ENCODE measurements around the gene KDM4C. TPM values are rescaled to one million over a fixed set of nuclear protein-coding genes. Genes with fewer than 3 reads are reported as not detected.

Gene KDM4C
- total RNA-seq, 1 donor from 2014 or later: 46.0 TPM

DNA sequence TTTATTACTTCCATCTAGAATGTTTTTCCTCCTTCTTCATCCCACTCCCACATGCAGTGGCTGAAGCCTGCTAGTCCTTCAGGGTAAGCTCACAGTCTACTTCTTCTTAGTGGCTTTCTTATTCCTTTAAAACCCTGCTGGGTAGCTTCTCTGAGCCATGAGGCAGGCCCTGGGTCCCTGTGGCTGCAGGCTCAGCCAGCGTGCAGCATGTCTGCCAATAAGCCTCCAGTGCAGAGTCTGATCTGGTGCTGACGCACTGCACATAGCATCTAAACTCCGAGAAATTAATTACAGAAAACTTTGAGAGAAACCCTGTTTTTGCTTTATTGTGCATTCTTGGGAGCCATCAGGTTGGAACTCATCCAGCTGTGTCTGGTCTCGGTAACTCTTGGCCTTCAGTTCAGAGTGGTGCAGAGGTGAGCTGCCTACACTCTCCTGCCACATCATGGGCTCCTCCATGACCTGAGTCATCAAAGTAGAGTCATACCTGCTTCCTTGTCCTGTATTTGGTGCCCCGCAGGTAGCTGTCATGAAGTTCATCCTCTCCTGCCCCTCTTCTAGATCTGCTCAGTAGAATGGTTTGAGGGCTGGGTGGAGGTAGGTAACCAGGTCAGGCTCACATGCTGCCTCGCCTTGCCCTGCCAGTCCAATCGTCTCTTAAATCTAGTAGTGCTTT lies 339.4 kb downstream of the KDM4C start:
- DNase-seq (ENCODE audit: low spot score): peak; percentile 3

DNA sequence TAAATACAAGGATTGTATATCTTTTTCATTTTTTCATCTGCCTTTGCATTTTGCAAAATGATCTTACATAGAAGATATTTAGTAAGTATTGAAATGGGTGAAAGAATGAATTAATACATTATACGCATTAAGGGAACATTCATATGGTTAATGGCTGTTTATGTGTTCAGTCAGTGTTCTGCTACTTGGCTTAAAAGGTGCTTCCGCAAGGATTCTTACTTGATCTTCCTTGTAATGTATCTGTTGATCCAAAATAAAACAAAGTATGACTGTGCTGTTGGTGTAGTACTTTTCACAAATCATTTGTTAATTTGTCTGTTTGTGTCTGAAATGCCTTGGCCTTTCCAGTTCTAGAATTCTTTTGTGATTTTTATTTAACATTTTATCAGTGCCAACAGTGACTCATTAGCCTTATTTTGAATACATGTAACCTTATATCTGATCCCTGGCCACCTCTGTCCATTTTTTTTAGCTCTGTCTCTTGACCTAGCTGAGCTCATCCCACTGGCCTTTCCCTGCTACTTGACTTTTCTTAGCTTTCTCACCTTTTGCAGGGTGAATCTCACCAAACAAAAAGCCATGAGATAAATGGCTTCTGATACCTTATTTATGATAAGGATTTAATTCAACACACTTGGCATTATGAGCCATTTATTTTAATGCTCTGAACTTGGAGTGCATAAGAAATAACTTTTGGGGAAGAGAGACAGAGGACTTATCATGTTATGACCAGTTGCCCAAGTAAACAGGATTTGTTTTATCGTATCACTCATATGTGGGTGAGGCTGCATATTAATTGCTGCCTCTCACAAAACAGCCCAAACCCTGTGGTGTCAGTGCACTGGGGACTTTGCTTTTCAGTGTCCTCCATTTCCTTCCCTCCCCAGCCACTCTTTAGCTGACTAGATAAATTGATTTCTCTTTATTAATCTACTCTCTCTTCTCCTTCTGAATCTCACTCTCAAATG lies 340.3 kb downstream of the KDM4C start:
- DNase-seq (ENCODE audit: low spot score): no peak

DNA sequence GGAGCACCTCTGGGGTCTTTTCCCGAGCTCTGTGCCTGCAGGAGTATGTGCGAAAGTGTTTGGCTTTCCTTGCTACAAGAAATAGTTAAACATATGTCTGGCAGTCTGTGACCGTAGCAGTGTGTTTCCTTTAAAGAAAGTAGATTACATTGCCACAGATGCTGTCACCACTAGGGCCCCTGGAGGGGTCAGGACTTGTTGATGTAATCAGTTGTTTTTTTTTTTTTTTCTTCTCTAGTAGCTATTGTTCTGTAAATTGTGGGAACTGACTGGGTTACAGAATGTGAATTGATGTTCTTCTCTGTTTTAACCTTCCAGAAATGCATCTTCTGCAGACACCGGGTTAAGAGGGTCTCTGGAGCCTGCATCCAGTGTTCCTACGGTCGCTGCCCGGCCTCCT lies 345.6 kb downstream of the KDM4C start:
- DNase-seq (ENCODE audit: low spot score): no peak

DNA sequence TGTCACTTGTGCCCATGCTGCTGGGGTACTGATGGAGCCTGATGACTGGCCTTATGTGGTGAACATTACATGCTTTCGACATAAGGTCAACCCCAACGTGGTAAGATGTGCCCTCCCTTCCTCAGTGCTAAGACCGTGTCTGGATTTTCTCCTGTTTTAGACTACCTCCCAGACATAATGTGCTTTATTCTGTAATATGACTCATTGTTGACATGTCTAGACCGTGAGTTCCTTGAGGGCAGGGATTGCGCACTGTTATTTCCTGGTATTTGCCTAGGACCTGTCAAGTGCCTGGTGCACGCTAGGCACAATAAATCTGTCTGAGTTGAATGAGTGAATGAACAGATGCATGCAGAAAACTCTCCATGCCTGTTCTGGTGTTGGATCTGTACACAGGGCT lies 346.0 kb downstream of the KDM4C start:
- DNase-seq (ENCODE audit: low spot score): no peak

DNA sequence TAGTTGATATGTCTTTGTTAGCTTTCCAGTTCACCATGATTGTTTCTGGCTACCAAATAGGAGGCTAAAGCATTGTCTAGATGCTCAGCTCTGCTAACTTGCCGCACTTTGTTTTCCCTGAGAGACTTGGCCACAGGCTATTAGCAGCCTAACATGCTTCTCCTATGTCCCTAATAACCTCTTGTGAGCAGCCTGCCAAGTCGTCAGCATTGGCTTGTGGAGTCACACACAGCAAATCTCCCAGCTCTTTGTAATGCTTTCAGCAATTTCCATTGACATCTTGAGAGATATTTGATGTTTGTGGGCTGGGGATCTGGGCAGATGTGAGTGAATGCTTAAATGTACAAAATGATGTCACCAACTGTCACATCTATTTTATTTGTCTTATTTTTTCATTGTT lies 346.9 kb downstream of the KDM4C start:
- DNase-seq (ENCODE audit: low spot score): no peak

DNA sequence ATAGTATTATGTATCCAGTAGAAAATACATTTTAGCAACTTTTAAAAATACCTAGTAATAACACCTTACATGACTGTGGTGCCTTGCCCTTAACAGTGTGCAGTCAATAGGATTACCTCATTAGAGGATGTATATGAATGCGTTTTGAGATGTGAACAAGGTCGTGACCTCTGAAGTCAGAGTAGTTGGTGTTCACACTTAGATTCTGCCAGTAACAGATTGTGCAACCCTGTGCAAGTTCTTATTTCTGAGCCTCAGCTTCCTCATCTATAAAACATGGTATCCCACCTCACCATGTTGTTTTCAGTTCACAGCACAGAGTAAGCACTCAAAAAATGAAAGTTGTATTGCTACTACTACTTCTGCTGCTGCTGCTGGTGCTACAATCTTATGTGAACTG lies 347.3 kb downstream of the KDM4C start:
- DNase-seq (ENCODE audit: low spot score): no peak

DNA sequence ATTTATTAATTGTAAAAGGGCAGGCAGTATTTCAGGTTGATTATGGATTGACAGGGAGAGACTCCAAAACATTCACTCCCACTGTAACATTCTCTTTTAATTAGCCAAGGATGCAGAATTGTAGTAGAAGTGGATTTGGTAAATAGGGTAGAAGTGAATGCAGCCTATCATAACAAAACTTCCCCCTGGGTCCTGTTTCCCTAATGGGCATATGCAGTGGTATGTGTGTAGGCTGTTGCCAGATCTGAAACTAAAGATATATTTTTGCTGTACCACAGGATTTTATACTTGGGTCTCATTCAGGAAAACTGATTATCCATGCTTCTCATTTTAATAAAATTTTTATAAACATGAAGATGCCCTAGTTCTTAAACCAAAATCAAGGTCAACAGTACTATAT lies 351.2 kb downstream of the KDM4C start:
- no peak for DNase-seq (ENCODE audit: low spot score)

DNA sequence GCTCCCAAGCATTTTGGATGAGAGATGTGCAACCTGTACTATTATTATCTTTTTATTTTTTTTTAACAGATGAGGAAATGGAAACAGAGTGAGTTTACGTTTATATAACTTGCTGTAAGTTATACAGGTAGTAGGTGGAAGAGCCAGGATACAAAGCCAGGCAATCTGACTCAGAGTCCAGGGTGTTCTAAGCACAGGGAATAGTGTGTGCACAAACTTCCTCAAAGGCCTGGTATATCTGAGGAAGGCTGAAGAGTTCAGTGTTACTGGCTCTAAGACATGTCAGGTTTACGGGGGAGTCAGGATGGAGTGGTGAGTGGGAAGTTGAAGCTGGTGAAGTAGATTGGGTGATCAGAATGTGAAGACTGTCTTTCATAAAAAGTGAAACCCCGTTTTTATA lies 353.6 kb downstream of the KDM4C start:
- DNase-seq (ENCODE audit: low spot score): no peak

DNA sequence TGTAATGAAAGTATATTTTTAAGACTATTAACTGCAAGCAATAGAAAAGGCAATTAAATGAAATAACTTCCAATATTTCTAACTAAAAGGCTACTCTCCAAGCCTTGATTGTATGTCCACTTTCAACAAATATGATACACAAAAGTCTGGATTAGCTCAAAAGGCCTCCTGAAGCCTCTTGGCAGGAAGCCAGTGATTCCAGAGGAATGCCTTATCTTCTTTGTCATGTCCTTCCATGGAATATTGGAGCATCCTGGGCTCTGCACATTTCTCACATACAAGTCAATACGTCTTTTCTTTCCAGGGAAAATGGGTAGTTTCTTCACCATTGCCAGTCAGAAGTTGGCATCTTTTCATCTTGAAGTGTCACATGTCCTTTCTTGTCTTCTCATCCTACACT lies 357.8 kb downstream of the KDM4C start:
- DNase-seq (ENCODE audit: low spot score): no peak

DNA sequence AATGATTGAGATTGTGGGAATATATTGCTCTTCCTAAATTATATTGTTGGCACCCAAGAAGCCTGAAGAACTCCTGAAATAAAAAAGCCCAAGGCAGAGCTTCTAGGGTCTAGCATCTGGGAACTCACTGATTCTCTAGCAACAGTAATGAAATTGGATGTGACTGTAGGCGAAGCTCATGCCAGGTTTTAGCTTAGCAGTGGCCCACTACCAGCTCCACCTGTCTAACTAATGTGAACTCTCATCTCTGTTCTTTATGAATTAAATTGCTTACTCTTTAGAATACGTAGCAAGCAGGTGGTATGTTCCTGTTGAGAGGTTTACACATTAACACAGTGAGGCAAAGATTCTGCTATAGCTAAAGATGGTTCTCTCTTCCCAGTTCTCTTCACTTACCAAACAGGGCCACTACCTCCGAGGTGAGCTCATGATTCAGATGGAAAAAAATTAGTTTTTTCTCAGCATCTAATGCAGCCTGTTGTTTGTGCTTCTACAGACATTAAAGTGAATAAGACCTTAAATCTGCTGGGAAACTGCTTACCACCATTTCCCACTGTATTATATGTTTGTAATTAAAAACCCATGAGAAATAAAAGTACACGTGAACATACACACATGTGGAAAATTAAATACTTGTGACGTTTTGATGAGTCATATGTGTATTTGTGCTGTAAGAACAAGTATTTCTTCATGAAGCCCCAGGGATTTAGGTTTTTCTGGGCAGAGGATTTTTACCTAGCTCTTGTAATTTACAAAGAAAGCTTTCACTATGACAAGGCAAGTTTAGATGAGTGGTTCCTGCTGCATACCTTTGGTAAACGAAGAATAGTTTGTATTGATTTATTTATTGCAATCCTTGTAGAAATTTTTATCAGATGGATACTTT lies 360.1 kb downstream of the KDM4C start:
- no peak for DNase-seq (ENCODE audit: low spot score)

DNA sequence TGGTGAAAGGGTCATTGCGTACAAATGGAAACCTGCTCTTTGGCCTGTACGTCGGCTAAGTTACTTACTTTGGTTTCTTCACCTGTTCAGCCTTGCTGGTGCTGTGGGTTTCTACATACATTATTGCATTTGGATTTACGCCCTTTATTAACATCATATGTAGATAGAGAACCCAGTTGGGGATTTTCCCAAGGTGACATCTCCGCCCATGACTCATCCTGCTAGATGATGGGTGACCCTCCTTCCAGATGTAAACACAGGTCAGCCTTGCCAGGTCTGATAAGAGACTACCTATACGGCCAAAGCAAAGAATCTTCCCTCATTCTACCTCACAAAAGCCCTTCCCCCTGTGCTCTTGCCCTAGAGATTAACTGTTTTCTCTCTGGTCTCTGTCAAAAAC lies 360.9 kb downstream of the KDM4C start:
- no peak for DNase-seq (ENCODE audit: low spot score)

DNA sequence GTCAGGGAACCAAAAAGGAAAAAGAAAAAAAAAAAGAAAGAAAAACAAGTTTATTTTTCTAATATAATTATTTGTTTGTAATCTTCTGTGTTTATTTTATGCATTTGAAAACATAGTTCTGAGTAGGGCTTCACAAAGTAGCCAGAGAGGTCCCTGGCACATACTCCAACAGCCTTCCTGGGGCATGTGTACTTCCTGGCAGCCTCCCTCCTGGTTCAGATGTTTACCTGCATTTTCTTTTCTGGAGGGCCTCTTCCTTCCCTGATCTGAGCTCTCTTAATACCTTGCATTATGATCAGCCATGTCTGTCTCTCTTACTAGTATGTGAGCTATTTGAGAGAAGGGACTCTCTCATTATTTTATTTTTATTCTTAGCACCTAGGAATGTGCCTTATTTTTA lies 361.8 kb downstream of the KDM4C start:
- no peak for DNase-seq (ENCODE audit: low spot score)

DNA sequence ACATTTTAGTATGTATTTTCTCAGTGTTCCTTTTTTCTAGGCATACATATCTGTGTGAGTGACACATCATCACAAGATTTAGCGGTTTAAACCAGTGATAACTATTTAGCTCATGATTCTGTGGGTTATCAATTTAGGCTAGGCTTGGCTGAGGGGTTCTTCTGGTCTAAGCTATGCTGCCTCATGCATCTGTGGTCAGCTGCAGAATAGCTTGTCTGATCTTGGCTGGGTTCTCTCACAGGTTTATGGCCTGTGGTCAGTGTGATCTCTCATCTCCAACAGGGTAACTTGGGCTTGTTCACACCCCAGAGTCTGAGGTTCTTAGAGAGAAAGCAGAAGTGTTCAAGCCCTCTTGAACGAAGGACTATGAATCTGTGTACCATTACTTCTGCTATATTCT lies 363.3 kb downstream of the KDM4C start:
- no peak for DNase-seq (ENCODE audit: low spot score)

DNA sequence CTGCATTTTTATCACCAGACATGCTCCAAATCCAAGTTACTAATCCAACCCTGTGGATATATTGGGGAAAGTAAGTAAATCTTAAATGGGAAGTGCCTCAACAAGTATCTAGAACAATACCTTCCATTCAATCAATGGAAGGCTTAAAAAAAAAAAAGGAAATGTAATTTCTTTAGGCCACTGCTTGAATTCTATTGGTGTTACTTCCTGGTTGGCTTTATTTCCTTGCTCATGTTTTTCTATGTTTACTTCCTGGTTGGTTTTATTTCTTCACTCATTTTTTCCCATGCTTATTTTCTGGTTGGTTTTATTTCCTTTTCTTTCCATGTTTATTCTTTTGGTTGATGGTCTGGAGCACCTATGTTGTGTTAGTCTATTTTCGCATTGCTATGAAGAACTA lies 363.9 kb downstream of the KDM4C start:
- DNase-seq (ENCODE audit: low spot score): no peak

DNA sequence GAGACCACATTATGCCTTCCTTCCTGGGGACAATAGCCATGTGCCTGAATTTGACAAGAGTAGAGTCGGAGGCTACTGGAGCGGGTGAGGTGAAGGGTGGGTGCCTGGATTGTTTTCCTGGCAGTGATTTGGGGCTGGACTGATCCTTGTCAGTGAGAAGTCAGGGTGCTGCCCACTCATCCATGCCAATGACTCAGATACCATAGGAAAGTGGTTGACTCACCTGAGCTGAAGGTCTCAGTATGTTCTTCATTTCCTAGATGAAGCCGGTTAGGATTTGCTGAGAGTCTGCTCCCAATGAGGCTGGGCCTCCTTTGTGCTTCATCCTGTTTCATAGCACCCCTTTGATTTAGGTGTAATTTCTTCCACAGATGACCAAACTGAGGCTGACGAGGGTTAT lies 366.0 kb downstream of the KDM4C start:
- DNase-seq (ENCODE audit: low spot score): no peak

DNA sequence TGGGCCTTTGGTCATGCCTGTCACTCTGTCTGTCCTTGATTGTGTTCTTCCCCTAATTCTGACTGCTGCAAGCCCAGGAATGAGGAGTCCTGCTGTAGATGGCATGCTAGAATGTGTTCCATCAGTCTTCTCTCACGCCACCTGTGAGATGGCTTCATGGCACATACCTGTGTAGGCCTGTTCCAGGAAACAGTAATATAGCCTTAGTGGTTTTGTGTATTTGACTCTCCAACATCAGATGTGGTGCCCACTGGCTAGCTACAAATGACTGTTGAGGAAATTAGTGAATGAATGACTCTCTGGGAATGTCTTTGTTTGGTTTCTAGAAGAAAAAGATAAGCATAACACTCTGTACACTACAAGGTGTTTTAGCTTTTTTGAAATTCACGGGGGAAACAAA lies 367.5 kb downstream of the KDM4C start:
- DNase-seq (ENCODE audit: low spot score): no peak

DNA sequence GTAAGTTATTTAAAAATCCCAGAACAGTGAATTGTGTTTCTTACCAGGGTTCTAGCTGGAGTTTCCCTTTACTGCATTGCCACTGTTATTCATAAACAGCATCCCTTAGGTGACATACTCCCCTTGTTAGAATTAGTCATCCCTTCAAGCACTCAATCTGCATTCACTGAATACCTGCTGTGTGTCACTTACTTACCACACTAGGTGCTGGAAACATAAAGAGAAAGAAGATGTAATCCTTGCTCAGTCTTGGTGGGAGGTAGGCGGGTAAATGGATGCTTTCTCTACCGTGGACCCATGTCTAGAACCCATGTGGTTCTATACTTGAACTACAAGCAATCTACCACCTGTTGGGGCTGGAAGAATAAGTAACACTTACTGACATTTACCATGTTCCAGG lies 371.6 kb downstream of the KDM4C start:
- DNase-seq (ENCODE audit: low spot score): no peak

DNA sequence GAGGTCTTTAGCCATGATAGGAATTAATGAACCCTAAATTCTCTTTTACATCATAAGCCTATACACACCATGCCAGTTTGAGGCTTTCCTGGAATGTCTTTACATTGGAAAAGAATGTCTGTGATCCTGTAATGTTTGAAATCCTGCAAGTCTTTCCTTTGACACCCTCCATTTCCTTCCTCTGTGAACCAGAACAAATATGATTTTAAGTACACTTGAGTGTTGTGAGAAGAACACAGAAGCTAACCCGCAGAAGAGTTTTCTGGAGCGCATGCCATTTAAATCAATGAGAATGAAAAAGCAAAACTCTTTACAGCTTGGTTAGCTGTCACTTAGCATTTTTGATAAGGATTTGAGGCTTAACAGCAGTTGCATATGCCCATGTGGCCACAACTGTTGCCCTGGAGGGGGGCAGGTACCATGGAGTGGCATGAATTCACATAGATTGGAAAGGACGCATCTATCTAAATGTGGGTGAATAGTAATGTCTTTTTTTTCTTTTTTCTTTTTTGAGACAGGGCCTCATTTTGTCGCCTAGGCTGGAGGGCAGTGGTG lies 372.6 kb downstream of the KDM4C start:
- DNase-seq (ENCODE audit: low spot score): no peak

DNA sequence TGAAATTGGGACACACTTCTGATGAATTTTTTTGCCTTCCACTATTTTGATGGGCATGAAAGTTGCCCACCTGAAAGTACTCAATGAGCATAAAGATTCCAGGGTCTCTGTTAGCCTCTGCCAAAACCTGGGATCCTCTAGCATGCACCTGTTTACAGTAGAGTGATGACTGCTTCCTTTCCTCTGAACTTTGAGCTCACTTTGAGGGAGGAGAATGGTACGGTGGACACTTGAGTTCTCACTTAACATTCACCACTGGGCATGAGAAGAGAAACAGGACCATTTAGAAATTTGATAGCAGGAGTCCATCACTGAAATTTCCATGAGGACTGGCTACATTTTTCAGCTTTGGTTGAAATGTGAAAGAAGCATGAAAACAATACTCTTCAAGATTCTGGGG lies 374.8 kb downstream of the KDM4C start:
- DNase-seq (ENCODE audit: low spot score): no peak

DNA sequence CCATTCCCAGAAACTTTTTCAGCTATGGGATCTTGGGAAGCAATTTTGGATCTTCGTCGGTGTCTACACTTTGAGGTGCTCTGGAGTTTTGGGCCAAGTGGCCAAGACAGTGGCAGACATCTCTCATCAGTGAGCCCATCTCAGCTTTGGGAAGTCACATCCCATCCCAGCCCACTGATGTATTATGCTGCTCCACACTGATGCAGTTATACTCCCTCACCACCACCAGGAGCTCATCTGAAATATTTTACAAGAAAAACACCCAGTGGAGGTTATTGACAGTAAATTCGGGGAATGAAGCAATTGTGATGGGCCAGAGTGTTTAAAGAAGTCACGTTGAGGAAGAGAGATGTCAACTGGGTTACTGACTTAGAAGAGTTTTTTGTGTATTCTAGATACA lies 378.0 kb downstream of the KDM4C start:
- no peak for DNase-seq (ENCODE audit: low spot score)

DNA sequence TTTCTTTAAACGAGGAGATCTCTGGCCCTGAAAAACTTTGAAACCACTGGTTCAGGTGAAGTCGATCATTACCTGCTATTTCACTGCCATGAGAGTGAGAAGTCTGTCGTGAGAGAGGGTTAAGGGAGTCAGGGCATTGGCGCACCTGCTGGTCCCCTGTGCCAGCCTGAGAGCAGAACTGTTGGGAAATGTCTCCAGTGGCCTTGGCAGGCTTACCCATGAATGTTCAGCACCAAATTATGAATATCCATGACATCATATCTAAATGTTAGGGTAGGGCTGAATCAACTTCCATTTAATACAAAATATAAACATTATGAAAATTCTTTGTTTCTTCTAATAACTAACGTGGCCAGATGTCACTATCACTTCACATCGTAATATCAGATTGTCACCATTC lies 379.3 kb downstream of the KDM4C start:
- no peak for DNase-seq (ENCODE audit: low spot score)

DNA sequence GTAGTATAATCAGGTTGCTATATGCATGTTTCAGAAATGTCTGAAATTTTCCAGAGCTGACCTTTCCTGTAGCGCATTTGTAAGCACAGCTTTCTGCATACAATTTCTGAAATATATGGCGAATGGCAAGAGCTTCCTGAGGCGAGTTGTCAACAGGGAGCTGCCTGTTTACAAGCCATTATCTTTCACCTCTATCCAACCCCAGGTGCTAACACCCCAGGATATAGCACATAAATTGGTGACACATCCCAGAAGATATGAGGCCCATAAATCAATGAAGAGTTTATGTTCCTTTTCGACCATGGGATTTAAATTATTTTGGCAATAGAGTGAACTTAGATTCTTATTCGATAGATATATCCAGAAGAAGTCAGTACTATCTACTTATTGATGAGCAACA lies 379.8 kb downstream of the KDM4C start:
- DNase-seq (ENCODE audit: low spot score): no peak

Measured in umbilical cord (tissue), 2 donors.